HL-60 (cell line): ENCODE measurements around the gene EDRF1.

Experiments used
- DNase-seq, 2 experiments: peaks; one replicate each; pipeline ENCODE4 v3.0.0-alpha.2; 2010 to 2020; ENCODE audit warnings: low read depth in 1 of 2, low spot score in 1 of 2
- H3K27ac ChIP-seq: fragments of 250-450 bp; sonication (Bioruptor Pico); replicated peaks from 2 replicates; pipeline ENCODE4 v1.5.1; 2020; ENCODE audit warnings: mild to moderate bottlenecking, moderate library complexity
- H3K27me3 ChIP-seq: fragments of 250-450 bp; sonication (Bioruptor Pico); 2 replicates; pipeline ENCODE4 v1.5.1; 2021; ENCODE audit warnings: mild to moderate bottlenecking, moderate library complexity; ENCODE audit not compliant: insufficient read depth, poor library complexity, severe bottlenecking
- H3K4me3 ChIP-seq: replicated peaks from 2 replicates; pipeline ENCODE4 v1.5.1; 2011; ENCODE audit warnings: mild to moderate bottlenecking, control low read depth, low read length; ENCODE audit not compliant: insufficient read depth
- GABPA ChIP-seq: IDR thresholded peaks from 2 replicates; pipeline ENCODE4 v1.6.1; 2012; ENCODE audit warnings: low read depth
- POLR2AphosphoS5 ChIP-seq: IDR thresholded peaks from 2 replicates; pipeline ENCODE4 v1.6.1; 2012; ENCODE audit warnings: low read depth
- SPI1 ChIP-seq: IDR thresholded peaks from 2 replicates; pipeline ENCODE4 v1.6.1; 2012; ENCODE audit warnings: low read depth, mild to moderate bottlenecking, borderline replicate concordance
- long read RNA-seq: library from polyadenylated mRNA; unstranded; transcript quantifications from one replicate; pipeline ENCODE4 v2.0.0, GENCODE V29; 2020
- TF ChIP-seq, protein P1 (sequence below): IDR thresholded peaks from one replicate; pipeline ENCODE4 v1.5.1; 2011; ENCODE audit warnings: low read length, control low read depth, inconsistent platforms; ENCODE audit not compliant: insufficient read depth
- TF ChIP-seq, protein P2 (sequence below): IDR thresholded peaks from 2 replicates; pipeline ENCODE4 v1.6.1; 2012; ENCODE audit warnings: low read depth; ENCODE audit not compliant: insufficient replicate concordance

EDRF1 gene, protein sequence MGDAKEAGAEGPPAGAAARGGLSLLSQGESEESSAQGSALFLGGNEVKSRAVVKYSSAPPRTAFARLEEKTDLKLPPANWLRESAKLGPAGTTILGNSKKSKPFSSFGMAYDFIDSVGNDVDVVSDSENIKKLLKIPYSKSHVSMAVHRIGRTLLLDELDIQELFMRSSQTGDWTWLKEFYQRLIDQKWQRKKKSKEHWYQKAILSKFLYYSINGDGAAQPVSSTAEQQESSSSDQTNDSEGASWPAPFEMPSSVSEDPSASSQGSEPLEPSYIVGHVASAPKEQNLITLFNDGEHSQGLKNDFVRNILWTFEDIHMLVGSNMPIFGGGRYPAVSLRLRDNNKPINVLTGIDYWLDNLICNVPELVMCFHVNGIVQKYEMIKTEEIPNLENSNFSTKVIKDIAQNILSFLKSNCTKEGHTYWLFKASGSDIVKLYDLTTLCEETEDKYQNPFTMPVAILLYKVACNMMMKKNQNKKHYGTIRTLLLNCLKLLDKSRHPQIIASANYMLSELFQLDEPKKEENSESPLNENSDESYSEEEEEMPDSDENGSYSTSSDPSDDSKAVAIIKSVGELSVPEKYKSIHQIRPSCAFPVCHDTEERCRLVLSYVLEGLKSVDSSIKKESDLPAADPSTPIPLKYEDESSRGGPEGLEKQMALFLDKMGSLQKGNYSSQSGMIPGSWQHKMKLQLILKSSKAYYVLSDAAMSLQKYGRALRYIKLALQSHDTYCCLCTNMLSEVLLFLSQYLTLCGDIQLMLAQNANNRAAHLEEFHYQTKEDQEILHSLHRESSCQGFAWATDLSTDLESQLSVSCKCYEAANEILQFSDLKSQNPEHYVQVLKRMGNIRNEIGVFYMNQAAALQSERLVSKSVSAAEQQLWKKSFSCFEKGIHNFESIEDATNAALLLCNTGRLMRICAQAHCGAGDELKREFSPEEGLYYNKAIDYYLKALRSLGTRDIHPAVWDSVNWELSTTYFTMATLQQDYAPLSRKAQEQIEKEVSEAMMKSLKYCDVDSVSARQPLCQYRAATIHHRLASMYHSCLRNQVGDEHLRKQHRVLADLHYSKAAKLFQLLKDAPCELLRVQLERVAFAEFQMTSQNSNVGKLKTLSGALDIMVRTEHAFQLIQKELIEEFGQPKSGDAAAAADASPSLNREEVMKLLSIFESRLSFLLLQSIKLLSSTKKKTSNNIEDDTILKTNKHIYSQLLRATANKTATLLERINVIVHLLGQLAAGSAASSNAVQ
- long read RNA-seq, full-length matches to known transcripts = 37 of 71 reads
- long read RNA-seq, partial matches to known transcripts = 30 of 71 reads
- long read RNA-seq, other reads (novel, unspliced or antisense) = 4 of 71 reads

DNA sequence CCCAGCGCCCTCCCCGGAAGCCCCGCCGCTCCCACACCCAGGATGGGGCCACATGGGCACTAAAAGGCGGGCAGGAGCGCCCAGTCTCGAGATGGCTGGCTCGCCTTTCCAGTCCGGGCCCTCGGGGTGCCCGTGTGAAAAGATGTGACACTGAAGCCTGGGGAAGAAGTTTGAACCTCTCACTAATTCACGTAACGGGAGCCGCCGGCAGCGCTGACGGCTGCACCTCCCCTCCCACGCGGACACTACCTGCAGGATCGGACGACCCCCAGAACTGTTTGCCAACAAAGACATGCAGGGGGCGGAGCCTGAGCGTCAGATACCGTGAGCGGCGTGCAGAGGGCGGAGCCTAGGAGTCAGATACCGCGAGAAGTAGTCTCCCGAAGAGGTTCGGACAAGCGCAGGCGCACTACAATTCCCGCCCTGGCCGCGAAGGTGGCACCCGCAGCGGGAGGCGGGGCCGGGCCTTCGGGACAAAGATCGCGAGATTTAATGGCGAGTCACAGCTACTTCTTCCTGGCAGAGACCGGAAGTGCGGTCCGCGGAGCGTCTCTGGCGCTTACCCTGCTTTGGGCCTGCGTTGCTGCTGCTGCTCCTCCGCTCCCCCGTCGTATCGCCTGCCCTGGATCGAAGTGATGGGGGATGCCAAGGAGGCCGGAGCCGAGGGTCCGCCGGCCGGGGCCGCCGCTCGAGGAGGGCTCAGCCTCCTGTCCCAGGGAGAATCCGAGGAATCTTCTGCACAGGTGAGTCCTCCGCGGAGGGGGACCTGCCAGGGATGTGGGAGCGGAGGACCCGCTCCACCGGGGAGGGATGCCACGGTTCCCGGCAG, at the start of gene EDRF1:
Gene EDRF1 (plus strand): TSS at position 537 of the 829 bp plus-strand sequence. CDS start 99 bp downstream, at position 636.
- TF ChIP-seq GABPA (peak; percentile 79), SPI1 (peak; percentile 45; the same call in 1 of the 2 replicates), POLR2AphosphoS5 (peak; percentile 87)
- TF ChIP-seq, protein P1, sequence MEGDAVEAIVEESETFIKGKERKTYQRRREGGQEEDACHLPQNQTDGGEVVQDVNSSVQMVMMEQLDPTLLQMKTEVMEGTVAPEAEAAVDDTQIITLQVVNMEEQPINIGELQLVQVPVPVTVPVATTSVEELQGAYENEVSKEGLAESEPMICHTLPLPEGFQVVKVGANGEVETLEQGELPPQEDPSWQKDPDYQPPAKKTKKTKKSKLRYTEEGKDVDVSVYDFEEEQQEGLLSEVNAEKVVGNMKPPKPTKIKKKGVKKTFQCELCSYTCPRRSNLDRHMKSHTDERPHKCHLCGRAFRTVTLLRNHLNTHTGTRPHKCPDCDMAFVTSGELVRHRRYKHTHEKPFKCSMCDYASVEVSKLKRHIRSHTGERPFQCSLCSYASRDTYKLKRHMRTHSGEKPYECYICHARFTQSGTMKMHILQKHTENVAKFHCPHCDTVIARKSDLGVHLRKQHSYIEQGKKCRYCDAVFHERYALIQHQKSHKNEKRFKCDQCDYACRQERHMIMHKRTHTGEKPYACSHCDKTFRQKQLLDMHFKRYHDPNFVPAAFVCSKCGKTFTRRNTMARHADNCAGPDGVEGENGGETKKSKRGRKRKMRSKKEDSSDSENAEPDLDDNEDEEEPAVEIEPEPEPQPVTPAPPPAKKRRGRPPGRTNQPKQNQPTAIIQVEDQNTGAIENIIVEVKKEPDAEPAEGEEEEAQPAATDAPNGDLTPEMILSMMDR = no peak
- TF ChIP-seq, protein P2, sequence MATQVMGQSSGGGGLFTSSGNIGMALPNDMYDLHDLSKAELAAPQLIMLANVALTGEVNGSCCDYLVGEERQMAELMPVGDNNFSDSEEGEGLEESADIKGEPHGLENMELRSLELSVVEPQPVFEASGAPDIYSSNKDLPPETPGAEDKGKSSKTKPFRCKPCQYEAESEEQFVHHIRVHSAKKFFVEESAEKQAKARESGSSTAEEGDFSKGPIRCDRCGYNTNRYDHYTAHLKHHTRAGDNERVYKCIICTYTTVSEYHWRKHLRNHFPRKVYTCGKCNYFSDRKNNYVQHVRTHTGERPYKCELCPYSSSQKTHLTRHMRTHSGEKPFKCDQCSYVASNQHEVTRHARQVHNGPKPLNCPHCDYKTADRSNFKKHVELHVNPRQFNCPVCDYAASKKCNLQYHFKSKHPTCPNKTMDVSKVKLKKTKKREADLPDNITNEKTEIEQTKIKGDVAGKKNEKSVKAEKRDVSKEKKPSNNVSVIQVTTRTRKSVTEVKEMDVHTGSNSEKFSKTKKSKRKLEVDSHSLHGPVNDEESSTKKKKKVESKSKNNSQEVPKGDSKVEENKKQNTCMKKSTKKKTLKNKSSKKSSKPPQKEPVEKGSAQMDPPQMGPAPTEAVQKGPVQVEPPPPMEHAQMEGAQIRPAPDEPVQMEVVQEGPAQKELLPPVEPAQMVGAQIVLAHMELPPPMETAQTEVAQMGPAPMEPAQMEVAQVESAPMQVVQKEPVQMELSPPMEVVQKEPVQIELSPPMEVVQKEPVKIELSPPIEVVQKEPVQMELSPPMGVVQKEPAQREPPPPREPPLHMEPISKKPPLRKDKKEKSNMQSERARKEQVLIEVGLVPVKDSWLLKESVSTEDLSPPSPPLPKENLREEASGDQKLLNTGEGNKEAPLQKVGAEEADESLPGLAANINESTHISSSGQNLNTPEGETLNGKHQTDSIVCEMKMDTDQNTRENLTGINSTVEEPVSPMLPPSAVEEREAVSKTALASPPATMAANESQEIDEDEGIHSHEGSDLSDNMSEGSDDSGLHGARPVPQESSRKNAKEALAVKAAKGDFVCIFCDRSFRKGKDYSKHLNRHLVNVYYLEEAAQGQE = peak; percentile 55
- peak within 1 kb of the TSS; percentile 80 for H3K27ac ChIP-seq
- H3K27me3 ChIP-seq = no peaks in the 10 kb centered on the region
- peak within 1 kb of the TSS; percentile 97 for H3K4me3 ChIP-seq
- DNase-seq = peak; percentile 93 to 99

DNA sequence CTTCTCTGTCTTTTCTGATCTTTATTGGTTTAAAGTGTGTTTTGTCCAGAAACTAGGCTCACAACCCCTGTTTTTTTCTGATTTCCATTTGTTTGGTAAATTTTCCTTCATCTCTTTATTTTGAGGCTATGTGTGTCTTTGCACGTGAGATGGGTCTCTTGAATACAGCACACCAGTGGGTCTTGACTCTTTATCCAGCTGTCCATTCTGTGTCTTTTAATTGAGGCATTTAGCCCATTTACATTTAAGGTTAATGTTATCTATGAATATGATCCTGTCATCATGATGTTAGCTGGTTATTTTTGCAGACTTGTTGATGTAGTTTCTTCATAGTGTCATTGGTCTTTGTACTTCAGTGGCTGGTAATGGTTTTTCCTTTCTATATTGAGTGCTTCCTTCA, 46.6 kb upstream of the EDRF1 start:
- no peak for DNase-seq
- TF ChIP-seq POLR2AphosphoS5 = no peak
- TF ChIP-seq, protein P2 = no peak
- TF ChIP-seq, protein P1 = no peak
- Histone ChIP-seq H3K27me3 (no peaks in the 10 kb centered on the region), H3K27ac (no peak overlapping the region), H3K4me3 (no peak overlapping the region)

DNA sequence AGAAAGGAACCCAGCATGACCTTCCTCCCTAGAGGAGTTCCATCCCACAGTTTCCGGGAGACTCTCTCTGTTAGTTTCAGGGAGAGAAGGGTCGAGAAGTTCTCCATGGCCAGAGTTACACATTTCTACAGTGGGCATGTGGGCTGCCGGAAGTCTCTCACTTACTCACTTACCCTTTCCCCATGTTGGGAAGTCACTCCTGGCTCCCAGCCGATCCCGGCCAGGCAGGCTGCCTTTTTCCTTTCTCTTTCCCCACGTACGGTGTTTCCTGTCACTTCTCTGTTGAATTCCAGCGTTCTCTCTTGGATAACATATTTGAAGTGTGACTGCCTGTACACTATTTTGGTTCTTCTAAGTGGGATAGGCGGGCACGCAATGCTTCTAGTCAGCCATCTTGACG, 40.1 kb upstream of the EDRF1 start:
- TF ChIP-seq GABPA (no peak), SPI1 (no peak), POLR2AphosphoS5 (no peak)
- TF ChIP-seq, protein P2 = no peak
- TF ChIP-seq, protein P1 = no peak
- Histone ChIP-seq H3K27ac (no peak overlapping the region), H3K27me3 (no peaks in the 10 kb centered on the region), H3K4me3 (no peak overlapping the region)
- no peak for DNase-seq
